SK-N-SH (cell line): ENCODE measurements around the gene C1orf159. TPM values are rescaled to one million over a fixed set of nuclear protein-coding genes. Genes with fewer than 3 reads are reported as not detected.

Experiments
- CTCF ChIA-PET: fragments of 300-600, 350-600 bp; formaldehyde crosslinking; extraction: SDS; loops from one replicate; lab custom pipeline; 2021; lab: Yijun Ruan, JAX
- POLR2A ChIA-PET: fragments of 350-600 bp; sonication (Branson Sonifier 250); formaldehyde crosslinking; extraction: SDS; loops from one replicate; lab custom pipeline; 2020; ENCODE audit warnings: antibody characterized with exemption, inconsistent platforms; lab: Yijun Ruan, JAX
- DNase-seq: peaks from one replicate; pipeline ENCODE4 v3.0.0; 2012
- H2AFZ ChIP-seq: fragments of 200-600 bp; sonication (generic); 2 replicates; pipeline ENCODE4 v1.8.1; 2016; ENCODE audit warnings: antibody characterized with exemption, mild to moderate bottlenecking, low read depth
- H3F3A ChIP-seq: fragments of 200-600 bp; sonication (generic); replicated peaks from 2 replicates; pipeline ENCODE3; 2016; ENCODE audit warnings: antibody characterized with exemption, mild to moderate bottlenecking; ENCODE audit not compliant: insufficient read depth
- H3K27ac ChIP-seq, 2 experiments: fragments of 200-500 bp in 1 of 2; fragments of 200-600 bp in 1 of 2; sonication (Bioruptor generic) in 1 of 2; sonication (generic), shearing (Covaris generic) in 1 of 2; 2 replicates each; pipeline versions ENCODE4 v1.5.1 to v1.6.1; 2014 to 2016; ENCODE audit warnings: low read depth in 2 of 2, inconsistent platforms in 1 of 2, low read length in 1 of 2, mild to moderate bottlenecking in 1 of 2, mixed read lengths in 1 of 2
- H3K27me3 ChIP-seq: fragments of 200-600 bp; sonication (generic), shearing (Covaris generic); 2 replicates; pipeline ENCODE4 v1.6.1; 2016; ENCODE audit warnings: mixed run types; ENCODE audit not compliant: insufficient read depth
- H3K36me3 ChIP-seq, 2 experiments: fragments of 200-500 bp in 1 of 2; fragments of 200-600 bp in 1 of 2; sonication (Bioruptor generic) in 1 of 2; sonication (generic) in 1 of 2; replicated peaks in 1 of 2; 2 replicates each; pipeline versions ENCODE3 to v1.5.1; 2014 to 2016; ENCODE audit warnings: low read length in 1 of 2, mild to moderate bottlenecking in 1 of 2; ENCODE audit not compliant: insufficient read depth in 2 of 2, control insufficient read depth in 1 of 2
- H3K4me1 ChIP-seq, 2 experiments: fragments of 200-500 bp in 1 of 2; fragments of 200-600 bp in 1 of 2; sonication (Bioruptor generic) in 1 of 2; sonication (generic), shearing (Covaris generic) in 1 of 2; 2 replicates each; pipeline versions ENCODE4 v1.5.1 to v1.6.1; 2014 to 2016; ENCODE audit warnings: low read depth in 1 of 2, low read length in 1 of 2, mixed run types in 1 of 2; ENCODE audit not compliant: insufficient read depth in 2 of 2, control insufficient read depth in 1 of 2
- H3K4me2 ChIP-seq: fragments of 200-600 bp; sonication (generic), shearing (Covaris generic); 2 replicates; pipeline ENCODE4 v1.6.1; 2017; ENCODE audit warnings: mixed run types
- H3K4me3 ChIP-seq, 2 experiments: fragments of 200-500 bp in 1 of 2; fragments of 200-600 bp in 1 of 2; sonication (Bioruptor generic) in 1 of 2; sonication (generic), shearing (Covaris generic) in 1 of 2; 2 replicates each; pipeline versions ENCODE4 v1.5.1 to v1.8.1; 2014 to 2016; ENCODE audit warnings: low read depth in 2 of 2, inconsistent platforms in 1 of 2, low read length in 1 of 2, mild to moderate bottlenecking in 1 of 2, mixed read lengths in 1 of 2, moderate library complexity in 1 of 2
- H3K79me2 ChIP-seq: fragments of 200-600 bp; sonication (generic); 2 replicates; pipeline ENCODE4 v1.8.1; 2017; ENCODE audit warnings: mild to moderate bottlenecking; ENCODE audit not compliant: insufficient read depth
- H3K9ac ChIP-seq: fragments of 200-600 bp; sonication (generic); 2 replicates; pipeline ENCODE4 v1.6.1; 2017; ENCODE audit warnings: mixed run types
- H3K9me2 ChIP-seq: fragments of 200-600 bp; sonication (generic); 2 replicates; pipeline ENCODE4 v1.6.1; 2017; ENCODE audit warnings: mixed run types
- H3K9me3 ChIP-seq: fragments of 200-600 bp; sonication (generic); 2 replicates; pipeline ENCODE4 v1.6.1; 2017; ENCODE audit warnings: mixed run types, mild to moderate bottlenecking, moderate library complexity
- H4K20me1 ChIP-seq: fragments of 200-600 bp; sonication (generic); 2 replicates; pipeline ENCODE4 v1.6.1; 2017; ENCODE audit warnings: mild to moderate bottlenecking, mixed run types; ENCODE audit not compliant: insufficient read depth
- CHD2 ChIP-seq: fragments of 150-350 bp; IDR thresholded peaks from 2 replicates; pipeline ENCODE4 v1.6.1; 2018; ENCODE audit warnings: low read length; ENCODE audit not compliant: partially characterized antibody
- FOSL2 ChIP-seq: IDR thresholded peaks from 2 replicates; pipeline ENCODE4 v1.4.0; 2012; ENCODE audit warnings: low read depth, mild to moderate bottlenecking, moderate library complexity, borderline replicate concordance
- GATA2 ChIP-seq: sonication (generic); formaldehyde crosslinking; IDR thresholded peaks from 2 replicates; pipeline ENCODE4 v1.5.0; 2020; ENCODE audit warnings: mild to moderate bottlenecking, missing genetic modification reagents
- IRF3 ChIP-seq: fragments of 150-350 bp; IDR thresholded peaks from 2 replicates; pipeline ENCODE4 v1.6.1; 2016; ENCODE audit warnings: mild to moderate bottlenecking, low read depth, low read length
- MAX ChIP-seq: IDR thresholded peaks from 2 replicates; pipeline ENCODE4 v1.4.0; 2012; ENCODE audit warnings: low read depth
- MEF2A ChIP-seq: IDR thresholded peaks from 2 replicates; pipeline ENCODE4 v1.4.0; 2012; ENCODE audit warnings: low read depth, borderline replicate concordance
- MXI1 ChIP-seq: IDR thresholded peaks from 2 replicates; pipeline ENCODE4 v1.6.1; 2012; ENCODE audit warnings: mild to moderate bottlenecking, low read depth, low read length, improper control_type of control experiment
- NFIC ChIP-seq: IDR thresholded peaks from 2 replicates; pipeline ENCODE4 v1.4.0; 2012; ENCODE audit warnings: borderline replicate concordance
- POLR2AphosphoS5 ChIP-seq: IDR thresholded peaks from 2 replicates; pipeline ENCODE4 v1.6.1; 2012; ENCODE audit warnings: low read depth, low read length
- RAD21 ChIP-seq: IDR thresholded peaks from 2 replicates; pipeline ENCODE4 v1.6.1; 2012; ENCODE audit warnings: mild to moderate bottlenecking, low read length
- RCOR1 ChIP-seq: fragments of 150-350 bp; IDR thresholded peaks from 2 replicates; pipeline ENCODE4 v1.6.1; 2017; ENCODE audit warnings: antibody characterized with exemption, low read length
- REST ChIP-seq: IDR thresholded peaks from 2 replicates; pipeline ENCODE4 v1.6.1; 2012; ENCODE audit warnings: mild to moderate bottlenecking, low read depth, low read length, moderate library complexity
- RXRA ChIP-seq: IDR thresholded peaks from 2 replicates; pipeline ENCODE4 v1.4.0; 2012; ENCODE audit warnings: low read depth, mild to moderate bottlenecking, borderline replicate concordance
- SIN3A ChIP-seq: IDR thresholded peaks from 2 replicates; pipeline ENCODE4 v1.6.1; 2012; ENCODE audit warnings: low read depth, mild to moderate bottlenecking, low read length, moderate library complexity, borderline replicate concordance
- TAF1 ChIP-seq: IDR thresholded peaks from 2 replicates; pipeline ENCODE4 v1.6.1; 2012; ENCODE audit warnings: low read depth, mild to moderate bottlenecking, low read length, moderate library complexity, borderline replicate concordance
- TCF12 ChIP-seq: IDR thresholded peaks from 2 replicates; pipeline ENCODE4 v1.4.0; 2012
- WGBS: methylation state at CpG from one replicate; pipeline ENCODE4 v1.1.6; 2017; ENCODE audit warnings: low lambda C conversion rate; 5-methylcytosine and 5-hydroxymethylcytosine counted together
- polyA plus RNA-seq, 3 experiments: library from polyadenylated mRNA; depleted of rRNA; stranded (reverse); fragments of >200 nt; gene quantifications; 2 replicates each; pipeline ENCODE4 v1.2.3, GENCODE V29; 2012
- TF ChIP-seq, protein P1 (sequence below): IDR thresholded peaks from 2 replicates; pipeline ENCODE4 v1.4.0; 2012; ENCODE audit warnings: low read depth, borderline replicate concordance

The C1orf159 gene
- polyA plus RNA-seq, 1 of the 3 experiments (the other 2 are of a cell fraction): 10.2 TPM

- no peaks in the 10 kb centered on the region for H3K9me3 ChIP-seq
- WGBS: 11% methylated on average over 18 of the region's 47 CpGs
- peaks cover 0 to 10% of the 10 kb centered on the region in 2 experiments; a peak in 1 of 4 replicates for H3K4me1 ChIP-seq
- H3K36me3 ChIP-seq: no peaks in the 10 kb centered on the region
- POLR2A ChIA-PET: interaction anchor here (0.5 kb wide), 1 partner anchor 187 kb away, joined by 4 read pairs; no protein-coding TSS in a partner anchor
- H3K9me2 ChIP-seq: no peaks in the 10 kb centered on the region
- H3K27ac ChIP-seq: no peak overlapping the region
- no peaks in the 10 kb centered on the region for H3K79me2 ChIP-seq
- peak overlapping the region; percentile 84; the same call in 1 of the 2 replicates for H3K4me2 ChIP-seq
- CTCF ChIA-PET: interaction anchor here (0.8 to 7.2 kb wide), 7 partner anchors 83 to 255 kb away, joined by 3 to 131 read pairs (median 6); no protein-coding TSS in a partner anchor
- no peaks in the 10 kb centered on the region for H4K20me1 ChIP-seq
- 0 out of 2 replicates have a peak, but pooled peaks cover 6% of the 10 kb centered on the region for H3K27me3 ChIP-seq
- DNase-seq: peak; percentile 75
- peak overlapping the region; percentile 46; the same call in 1 of the 2 replicates for H2AFZ ChIP-seq
- no peaks in the 10 kb centered on the region for H3F3A ChIP-seq
- no peak overlapping the region for H3K9ac ChIP-seq
- TF ChIP-seq FOSL2 (no peak), MAX (no peak), MXI1 (no peak), NFIC (no peak), TCF12 (no peak), MEF2A (no peak), RAD21 (no peak)
- TF ChIP-seq, protein P1, sequence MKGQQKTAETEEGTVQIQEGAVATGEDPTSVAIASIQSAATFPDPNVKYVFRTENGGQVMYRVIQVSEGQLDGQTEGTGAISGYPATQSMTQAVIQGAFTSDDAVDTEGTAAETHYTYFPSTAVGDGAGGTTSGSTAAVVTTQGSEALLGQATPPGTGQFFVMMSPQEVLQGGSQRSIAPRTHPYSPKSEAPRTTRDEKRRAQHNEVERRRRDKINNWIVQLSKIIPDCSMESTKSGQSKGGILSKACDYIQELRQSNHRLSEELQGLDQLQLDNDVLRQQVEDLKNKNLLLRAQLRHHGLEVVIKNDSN: no peak
- peak overlapping the region; percentile 57 to 60; a peak in 3 of 4 replicates for H3K4me3 ChIP-seq
Observed at GRCh38 chr1:1116701-1117468, 996 bp upstream of the C1orf159 start.

DNA sequence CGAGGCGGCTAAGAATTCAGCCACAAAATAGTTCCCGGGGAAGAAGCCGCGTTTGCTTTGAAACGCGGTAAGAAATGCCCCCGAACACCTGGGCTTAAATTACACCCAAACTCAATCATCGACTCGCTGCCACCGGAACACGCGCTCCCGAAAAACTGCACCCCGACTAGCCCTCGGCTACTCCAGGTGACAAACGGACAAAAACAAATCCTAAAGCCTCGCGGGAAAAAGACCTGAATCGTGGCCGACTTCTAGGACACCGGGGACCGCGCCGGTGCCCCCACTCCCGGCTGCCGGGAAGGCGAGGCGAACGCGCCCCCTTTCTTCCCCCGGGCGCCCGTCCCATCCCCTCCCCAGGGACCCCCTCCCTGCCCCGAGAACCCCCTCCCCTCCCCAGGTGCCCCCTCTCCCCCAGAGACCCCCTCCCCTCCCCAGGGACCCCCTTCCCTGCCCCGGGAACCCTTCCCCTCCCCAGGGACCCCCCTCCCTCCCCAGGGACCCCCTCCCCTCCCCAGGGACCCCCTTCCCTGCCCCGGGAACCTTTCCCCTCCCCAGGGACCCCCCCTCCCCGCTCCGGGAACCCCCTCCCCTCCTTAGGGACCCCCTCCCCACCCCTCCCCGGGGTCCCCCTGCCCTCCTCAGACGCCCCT is 628 bp downstream of the C1orf159 start:
- no peak overlapping the region for H2AFZ ChIP-seq
- no peaks in the 10 kb centered on the region for H3K9me2 ChIP-seq
- DNase-seq: no peak
- H3F3A ChIP-seq: no peaks in the 10 kb centered on the region
- no peaks in the 10 kb centered on the region for H4K20me1 ChIP-seq
- no peaks in the 10 kb centered on the region for H3K36me3 ChIP-seq
- peak overlapping the region; percentile 71 for H3K4me2 ChIP-seq
- POLR2A ChIA-PET: no interaction called here
- H3K79me2 ChIP-seq: peaks cover under 1% of the 10 kb centered on the region; the same call in 1 of the 2 replicates
- no peak overlapping the region for H3K27ac ChIP-seq
- H3K4me3 ChIP-seq: peak overlapping the region; percentile 54 to 60
- peaks cover 0 to 10% of the 10 kb centered on the region in 2 experiments; a peak in 1 of 4 replicates for H3K4me1 ChIP-seq
- CTCF ChIA-PET: interaction anchor here (0.8 to 0.9 kb wide), 2 partner anchors 113 to 804 kb away, joined by 3 read pairs; partner anchors contain the start of gene TMEM52
- 0 out of 2 replicates have a peak, but pooled peaks cover 6% of the 10 kb centered on the region for H3K27me3 ChIP-seq
- H3K9me3 ChIP-seq: no peaks in the 10 kb centered on the region
- WGBS: 11% methylated on average over 17 of the region's 41 CpGs
- H3K9ac ChIP-seq: no peak overlapping the region
- no peak for TF ChIP-seq TAF1
- no peak for TF ChIP-seq TCF12
- TF ChIP-seq GATA2 (CRISPR knock-in tag): no peak
- TF ChIP-seq RAD21: no peak
- TF ChIP-seq RXRA: no peak
- no peak for TF ChIP-seq MXI1
- no peak for TF ChIP-seq IRF3
- TF ChIP-seq RCOR1: no peak
- no peak for TF ChIP-seq POLR2AphosphoS5
- no peak for TF ChIP-seq FOSL2
- TF ChIP-seq SIN3A: no peak
- TF ChIP-seq REST: no peak
- TF ChIP-seq CHD2: no peak
- TF ChIP-seq, protein P1: no peak
